Activated CD8-positive, alpha-beta T cell treated with anti-CD3 and anti-CD28 coated beads, Interleukin-2, amount 10 ng/mL, durations not matched to agents 7 days and 5 days (primary cell): ENCODE results near the gene SLC7A6. TPM values are rescaled to one million over a fixed set of nuclear protein-coding genes. Genes with fewer than 3 reads are reported as not detected.
"Not testable (repeated sequence)": the region's sequence is repeated elsewhere in the genome, so short reads cannot be mapped to it uniquely, and the experiment has no call there.

ENCODE experiments used
- ATAC-seq: fragments of 150-1000 bp; cut with Tn5 transposase; one replicate; pipeline ENCODE4 v1.10.0; 2021; ENCODE audit warnings: moderate library complexity
- CTCF ChIA-PET: fragments of 350-600 bp; sonication (Branson Sonifier 250); formaldehyde crosslinking; loops from one replicate; lab custom pipeline; 2021; ENCODE audit warnings: antibody characterized with exemption; lab: Charles Lee
- POLR2A ChIA-PET: fragments of 350-600 bp; sonication (Branson Sonifier 250); formaldehyde crosslinking; loops from one replicate; lab custom pipeline; 2021; ENCODE audit warnings: antibody characterized with exemption; lab: Charles Lee
- DNase-seq: peaks from one replicate; pipeline ENCODE4 v3.0.0-alpha.2; 2020
- H3K27ac Mint-ChIP-seq: one replicate; pipeline ENCODE4 v1.8.0; 2021; ENCODE audit warnings: mild to moderate bottlenecking, mixed read lengths
- H3K27me3 Mint-ChIP-seq: one replicate; pipeline ENCODE4 v1.8.0; 2021; ENCODE audit warnings: low read depth, mixed read lengths
- H3K36me3 Mint-ChIP-seq: one replicate; pipeline ENCODE4 v1.8.0; 2021; ENCODE audit warnings: low read depth, mixed read lengths
- H3K4me1 Mint-ChIP-seq: one replicate; pipeline ENCODE4 v1.8.0; 2021; ENCODE audit warnings: low read depth, mixed read lengths
- H3K4me3 Mint-ChIP-seq: one replicate; pipeline ENCODE4 v1.8.0; 2021; ENCODE audit warnings: mild to moderate bottlenecking, mixed read lengths
- H3K9me3 Mint-ChIP-seq: one replicate; pipeline ENCODE4 v1.8.0; 2022; ENCODE audit warnings: mixed read lengths; ENCODE audit not compliant: insufficient read depth
- total RNA-seq, 2 experiments: library from RNA; stranded (reverse); gene quantifications; one replicate each; pipeline ENCODE4 v1.2.3, GENCODE V29; 2021

Gene SLC7A6
- total RNA-seq, 2 experiments from 2014 or later = 84.1 to 85.0 TPM

DNA sequence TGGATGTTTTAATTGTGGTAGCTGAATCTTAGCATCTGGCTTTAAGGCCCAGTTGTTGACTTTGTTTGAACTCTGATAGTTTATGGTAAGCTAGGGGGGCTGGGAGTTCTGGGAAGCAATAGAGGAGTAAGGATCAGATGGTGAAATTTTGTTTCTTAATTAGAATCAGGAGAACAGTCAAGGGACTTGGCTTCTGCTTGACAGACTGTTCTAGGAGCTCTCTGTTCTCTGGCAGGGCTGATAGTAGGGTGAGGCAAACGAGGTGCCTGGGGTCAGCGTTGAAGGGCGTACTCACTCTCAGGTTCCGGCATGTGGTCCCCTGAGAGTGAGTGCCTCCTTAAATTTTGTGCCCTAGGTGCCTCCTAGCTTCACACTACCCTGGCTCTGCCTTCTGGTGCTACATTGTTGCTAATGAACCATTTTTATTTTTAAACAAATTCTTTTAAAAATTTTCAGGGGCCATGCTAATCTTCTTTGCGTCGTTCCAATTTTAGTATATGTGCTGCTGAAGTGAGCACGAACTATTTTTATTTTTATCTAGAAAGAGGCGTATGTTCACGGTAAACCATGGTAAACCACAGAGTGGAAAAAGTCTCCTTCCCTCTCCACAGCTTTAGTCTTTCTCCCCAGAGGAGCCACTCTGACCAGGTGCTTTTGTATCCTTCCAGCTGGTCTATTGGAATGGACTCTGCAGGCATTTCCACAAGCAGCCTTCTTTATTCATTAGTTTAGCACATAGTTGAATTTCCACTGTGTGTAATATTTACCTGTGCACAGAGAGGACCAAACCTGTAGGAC lies 19.7 kb downstream of the SLC7A6 start:
- ChIA-PET CTCF (interaction anchor here (1.3 to 15.7 kb wide), 9 partner anchors 9 to 237 kb away, joined by 3 to 346 read pairs (median 4); partner anchors contain the start of genes PRMT7, SLC7A6 and SLC7A6OS), POLR2A (interaction anchor here (0.7 to 4.5 kb wide), 7 partner anchors 8 to 35 kb away, joined by 3 to 55 read pairs (median 7); partner anchors contain the start of genes PRMT7, SLC7A6 and SLC7A6OS)
- Mint-ChIP-seq H3K9me3 (no peaks in the 10 kb centered on the region), H3K27me3 (no peaks in the 10 kb centered on the region), H3K4me1 (peaks cover 91% of the 10 kb centered on the region), H3K4me3 (peak overlapping the region; percentile 58), H3K27ac (peak overlapping the region; percentile 84), H3K36me3 (peaks cover 75% of the 10 kb centered on the region)
- ATAC-seq = peak; percentile 43
- peak; percentile 52 for DNase-seq

DNA sequence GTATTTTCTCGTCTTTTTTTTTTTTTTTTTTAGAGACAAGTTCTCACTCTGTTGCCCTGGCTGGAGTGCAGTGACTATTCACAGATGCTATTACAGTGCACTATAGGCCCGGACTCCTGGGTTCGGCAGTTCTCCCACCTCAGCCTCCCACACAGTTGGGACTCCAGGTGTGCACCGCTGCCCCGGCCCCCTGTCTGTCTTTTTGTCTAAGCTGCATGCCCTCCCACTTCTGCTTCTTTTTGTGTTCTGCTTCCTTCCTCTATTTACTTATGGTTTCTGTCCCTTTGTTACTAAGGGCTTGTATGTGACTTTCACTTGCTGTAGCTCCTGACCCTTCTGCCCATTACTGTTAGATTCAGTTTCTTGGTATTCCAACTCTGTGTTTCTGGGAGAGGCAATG lies 20.5 kb downstream of the SLC7A6 start:
- ChIA-PET POLR2A (interaction anchor here (0.7 to 4.5 kb wide), 8 partner anchors 9 to 34 kb away, joined by 3 to 55 read pairs (median 8); partner anchors contain the start of genes PRMT7, SLC7A6 and SLC7A6OS), CTCF (interaction anchor here (0.7 to 15.7 kb wide), 11 partner anchors 10 to 244 kb away, joined by 3 to 346 read pairs (median 4); partner anchors contain the start of genes PRMT7, SLC7A6 and SLC7A6OS)
- H3K27ac Mint-ChIP-seq = peak overlapping the region; percentile 84
- peak; percentile 37 for DNase-seq
- no peaks in the 10 kb centered on the region for H3K27me3 Mint-ChIP-seq
- ATAC-seq = peak; percentile 3
- peaks cover 92% of the 10 kb centered on the region for H3K4me1 Mint-ChIP-seq
- peak overlapping the region; percentile 58 for H3K4me3 Mint-ChIP-seq
- H3K9me3 Mint-ChIP-seq = no peaks in the 10 kb centered on the region
- H3K36me3 Mint-ChIP-seq = peaks cover 75% of the 10 kb centered on the region

DNA sequence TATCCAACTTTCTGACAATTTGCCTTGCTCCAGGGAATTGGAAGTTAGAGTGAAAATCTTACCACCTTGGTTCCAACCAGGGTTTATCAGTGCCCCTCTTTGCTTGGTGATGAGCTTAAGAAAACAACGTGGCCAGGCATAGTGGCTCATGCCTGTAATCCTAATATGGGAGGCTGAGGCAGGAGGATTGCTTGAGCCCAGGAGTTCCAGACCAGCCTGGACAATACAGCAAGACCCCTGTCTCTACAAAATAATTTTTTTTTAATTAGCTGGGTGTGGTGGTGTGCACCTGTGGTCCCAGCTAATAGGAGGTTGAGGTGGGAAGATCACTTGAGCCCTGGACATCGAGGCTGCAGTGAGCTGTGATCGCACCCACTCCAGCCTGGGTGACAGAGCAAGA lies 21.4 kb downstream of the SLC7A6 start:
- Mint-ChIP-seq H3K36me3 (peaks cover 78% of the 10 kb centered on the region), H3K4me3 (peak overlapping the region; percentile 66), H3K9me3 (no peaks in the 10 kb centered on the region), H3K27me3 (no peaks in the 10 kb centered on the region), H3K27ac (peak overlapping the region; percentile 84), H3K4me1 (peaks cover 95% of the 10 kb centered on the region)
- CTCF ChIA-PET = interaction anchor here (0.6 to 15.7 kb wide), 10 partner anchors 11 to 245 kb away, joined by 3 to 346 read pairs (median 3); partner anchors contain the start of genes PRMT7, SLC7A6 and SLC7A6OS
- ATAC-seq = no peak
- POLR2A ChIA-PET = interaction anchor here (0.6 to 4.5 kb wide), 7 partner anchors 10 to 70 kb away, joined by 3 to 55 read pairs (median 9); partner anchors contain the start of genes PRMT7, SLC7A6 and SLC7A6OS
- DNase-seq = no peak

DNA sequence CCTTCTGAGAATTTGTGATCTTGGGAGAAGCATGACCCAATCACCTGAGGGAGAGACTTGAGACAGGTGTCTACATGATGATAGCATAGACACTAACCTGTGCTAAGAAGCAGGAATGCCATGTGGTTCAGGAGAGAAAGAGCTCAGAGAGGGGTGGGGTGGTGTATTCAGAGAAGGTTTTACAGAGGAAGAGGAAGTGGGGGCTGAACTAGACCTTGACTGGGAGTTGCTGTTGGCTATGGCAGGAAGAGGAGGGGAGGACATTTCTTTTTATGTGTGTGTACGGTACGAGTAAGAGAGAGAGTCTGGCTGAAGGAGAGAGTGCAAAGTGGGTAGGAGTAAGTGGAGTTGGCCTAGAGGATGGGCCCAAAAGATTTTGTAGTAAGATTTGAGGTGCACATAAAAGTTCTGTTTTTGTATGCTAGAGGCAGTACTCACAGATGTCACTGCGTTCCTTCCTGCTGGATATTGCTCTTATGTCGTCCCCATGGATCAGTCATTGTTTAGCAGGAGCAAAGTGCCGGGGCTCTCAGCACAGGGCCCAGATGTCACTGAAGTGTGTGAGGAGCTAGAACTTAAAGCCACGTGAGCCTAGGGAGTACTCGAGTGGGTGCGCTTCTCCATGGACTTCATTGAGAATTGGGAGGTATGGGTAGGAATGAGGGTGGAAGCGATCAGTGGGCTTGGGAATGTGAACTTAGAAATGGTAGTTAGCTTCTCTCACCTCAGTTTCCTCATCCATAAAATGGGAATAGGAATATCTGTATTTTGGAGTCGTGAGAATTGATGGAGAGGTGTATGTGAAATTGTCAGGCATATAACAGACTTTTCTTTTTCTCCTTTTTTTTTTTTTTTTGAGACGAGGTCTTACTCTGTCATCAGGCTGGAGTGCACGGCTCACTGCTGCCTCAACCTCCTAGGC lies 22.1 kb downstream of the SLC7A6 start:
- CTCF ChIA-PET = interaction anchor here (1.2 to 15.7 kb wide), 5 partner anchors 11 to 42 kb away, joined by 3 to 346 read pairs (median 27); partner anchors contain the start of genes PRMT7, SLC7A6 and SLC7A6OS
- peak overlapping the region; percentile 84 for H3K27ac Mint-ChIP-seq

DNA sequence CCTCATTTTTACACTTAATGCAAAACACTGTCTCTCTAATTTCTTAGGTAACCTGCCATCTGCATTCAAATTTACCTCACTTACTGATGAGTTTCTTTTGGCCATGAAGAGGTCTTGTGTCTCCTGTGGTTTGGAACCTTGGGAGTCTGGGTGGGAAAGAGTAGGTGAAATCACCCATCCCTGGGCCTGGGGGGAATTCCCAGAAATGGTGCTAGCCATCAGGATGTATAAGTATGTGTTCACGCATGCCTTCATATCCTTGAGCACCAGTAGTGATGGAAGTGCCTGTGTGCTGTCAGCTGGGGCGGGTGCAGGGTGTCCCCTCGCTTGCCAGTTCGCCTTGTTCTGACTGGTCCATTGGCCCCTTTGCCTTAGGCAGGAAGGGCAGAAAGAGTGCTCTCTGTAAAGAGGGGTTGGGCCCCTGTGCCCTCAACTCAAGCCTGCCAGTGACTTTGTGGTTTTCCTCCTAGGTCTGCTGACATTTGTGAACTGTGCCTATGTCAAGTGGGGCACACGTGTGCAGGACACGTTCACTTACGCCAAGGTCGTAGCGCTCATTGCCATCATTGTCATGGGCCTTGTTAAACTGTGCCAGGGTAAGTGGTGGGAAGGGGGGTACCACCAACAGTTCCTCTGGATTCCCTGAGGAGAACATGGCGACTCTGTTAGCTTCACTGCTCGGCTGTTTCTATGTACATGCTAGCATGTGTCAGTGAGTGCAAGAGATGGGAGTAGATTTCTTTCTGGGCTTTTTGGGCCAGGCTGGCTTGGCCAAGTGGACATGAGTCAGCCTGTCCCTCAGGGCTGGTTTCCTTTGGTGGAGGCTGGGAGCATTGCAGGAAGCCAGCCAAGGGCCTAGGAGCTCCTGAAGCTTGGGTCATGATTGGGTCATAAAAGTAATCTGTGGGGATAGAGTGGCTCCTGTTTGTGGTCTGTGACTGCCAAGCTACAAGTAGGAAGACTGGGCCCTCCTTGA lies 23.2 kb downstream of the SLC7A6 start:
- Mint-ChIP-seq H3K4me3 (peak overlapping the region; percentile 46), H3K9me3 (no peaks in the 10 kb centered on the region), H3K4me1 (peaks cover 94% of the 10 kb centered on the region), H3K27me3 (no peaks in the 10 kb centered on the region), H3K36me3 (peaks cover 78% of the 10 kb centered on the region), H3K27ac (peak overlapping the region; percentile 84)
- ATAC-seq (peak; percentile 8), DNase-seq (peak; percentile 53)
- ChIA-PET POLR2A (interaction anchor here (1.0 to 4.5 kb wide), 6 partner anchors 11 to 24 kb away, joined by 3 to 55 read pairs (median 6); partner anchors contain the start of genes PRMT7, SLC7A6 and SLC7A6OS), CTCF (interaction anchor here (0.8 to 15.7 kb wide), 10 partner anchors 11 to 223 kb away, joined by 3 to 346 read pairs (median 4); partner anchors contain the start of genes PRMT7, SLC7A6 and SLC7A6OS)

More for the DNA sequence above, 22.1 kb downstream of the SLC7A6 start:
- H3K4me1 Mint-ChIP-seq = peaks cover 95% of the 10 kb centered on the region
- no peaks in the 10 kb centered on the region for H3K27me3 Mint-ChIP-seq
- ATAC-seq (peak; percentile 47), DNase-seq (peak; percentile 64)
- H3K4me3 Mint-ChIP-seq = peak overlapping the region; percentile 66
- POLR2A ChIA-PET = interaction anchor here (0.5 to 4.5 kb wide), 7 partner anchors 10 to 206 kb away, joined by 3 to 55 read pairs (median 9); partner anchors contain the start of genes PRMT7, SLC7A6 and SLC7A6OS
- no peaks in the 10 kb centered on the region for H3K9me3 Mint-ChIP-seq
- H3K36me3 Mint-ChIP-seq = peaks cover 79% of the 10 kb centered on the region

- H3K4me1 Mint-ChIP-seq = peaks cover 90% of the 10 kb centered on the region
- peaks cover 76% of the 10 kb centered on the region for H3K36me3 Mint-ChIP-seq
- H3K4me3 Mint-ChIP-seq = peak overlapping the region; percentile 46
- H3K9me3 Mint-ChIP-seq = no peaks in the 10 kb centered on the region
- CTCF ChIA-PET = interaction anchor here (0.8 to 15.7 kb wide), 9 partner anchors 10 to 222 kb away, joined by 3 to 346 read pairs (median 3); partner anchors contain the start of genes PRMT7, SLC7A6 and SLC7A6OS
- ATAC-seq (no peak), DNase-seq (no peak)
- peak overlapping the region; percentile 84 for H3K27ac Mint-ChIP-seq
- no peaks in the 10 kb centered on the region for H3K27me3 Mint-ChIP-seq
- POLR2A ChIA-PET = interaction anchor here (1.0 to 2.0 kb wide), 5 partner anchors 12 to 25 kb away, joined by 3 to 9 read pairs (median 5); partner anchors contain the start of genes PRMT7, SLC7A6 and SLC7A6OS
Measured at GRCh38 chr16:68288252-68288650, 23.9 kb downstream of the SLC7A6 start.

- H3K4me3 Mint-ChIP-seq, H3K9me3 Mint-ChIP-seq, ATAC-seq, H3K27me3 Mint-ChIP-seq, DNase-seq: not testable (repeated sequence)
- POLR2A ChIA-PET = interaction anchor here (1.0 to 2.0 kb wide), 5 partner anchors 11 to 22 kb away, joined by 3 to 9 read pairs (median 5); partner anchors contain the start of genes PRMT7 and SLC7A6OS
- peaks cover 89% of the 10 kb centered on the region for H3K4me1 Mint-ChIP-seq
- H3K36me3 Mint-ChIP-seq = peaks cover 75% of the 10 kb centered on the region
- CTCF ChIA-PET = interaction anchor here (0.9 to 15.7 kb wide), 9 partner anchors 12 to 222 kb away, joined by 3 to 346 read pairs (median 6); partner anchors contain the start of genes PRMT7, SLC7A6 and SLC7A6OS
- H3K27ac Mint-ChIP-seq = peak overlapping the region; percentile 84
Measured at GRCh38 chr16:68288796-68289195, 24.5 kb downstream of the SLC7A6 start.

DNA sequence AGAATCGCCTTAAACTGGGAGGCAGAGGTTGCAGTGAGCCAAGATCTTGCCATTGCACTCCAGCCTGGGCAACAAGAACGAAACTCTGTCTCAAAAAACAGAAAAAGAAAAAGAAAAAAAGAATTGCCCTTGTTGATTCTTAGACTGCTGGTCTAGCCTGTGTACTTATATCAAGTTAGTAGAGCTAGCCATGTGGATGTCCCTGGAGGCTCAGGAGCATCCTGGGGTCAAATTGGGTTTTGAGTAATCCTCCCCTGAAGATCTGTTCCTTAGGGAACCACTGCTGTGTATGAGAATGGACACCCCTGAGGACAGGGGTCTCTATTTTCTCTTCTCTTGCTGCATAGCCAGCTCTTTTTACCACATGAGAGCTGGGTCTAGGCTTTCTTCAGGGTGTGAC lies 24.9 kb downstream of the SLC7A6 start:
- Mint-ChIP-seq H3K27me3 (no peaks in the 10 kb centered on the region), H3K36me3 (peaks cover 75% of the 10 kb centered on the region), H3K4me3 (peak overlapping the region; percentile 30), H3K27ac (peak overlapping the region; percentile 84), H3K9me3 (no peaks in the 10 kb centered on the region), H3K4me1 (peaks cover 87% of the 10 kb centered on the region)
- CTCF ChIA-PET = interaction anchor here (1.2 to 15.7 kb wide), 13 partner anchors 10 to 222 kb away, joined by 3 to 346 read pairs (median 6); partner anchors contain the start of genes PRMT7, SLC7A6 and SLC7A6OS
- DNase-seq (no peak), ATAC-seq (no peak)
- POLR2A ChIA-PET = interaction anchor here (0.8 to 2.6 kb wide), 8 partner anchors 11 to 204 kb away, joined by 3 to 13 read pairs (median 6); partner anchors contain the start of genes NFATC3, PRMT7, SLC7A6 and SLC7A6OS

GRCh38 chr16:68289621-68290329 lies 25.4 kb downstream of the SLC7A6 start:
- peak overlapping the region; percentile 30 for H3K4me3 Mint-ChIP-seq
- ChIA-PET POLR2A (interaction anchor here (0.6 to 2.6 kb wide), 10 partner anchors 10 to 205 kb away, joined by 3 to 13 read pairs (median 5); partner anchors contain the start of genes NFATC3, PRMT7, SLC7A6 and SLC7A6OS), CTCF (interaction anchor here (0.6 to 15.7 kb wide), 14 partner anchors 10 to 67 kb away, joined by 3 to 346 read pairs (median 6); partner anchors contain the start of genes PRMT7, SLC7A6 and SLC7A6OS)
- peaks cover 76% of the 10 kb centered on the region for H3K36me3 Mint-ChIP-seq
- no peaks in the 10 kb centered on the region for H3K27me3 Mint-ChIP-seq
- peak overlapping the region; percentile 84 for H3K27ac Mint-ChIP-seq
- H3K9me3 Mint-ChIP-seq = no peaks in the 10 kb centered on the region
- H3K4me1 Mint-ChIP-seq = peaks cover 83% of the 10 kb centered on the region
- peak; percentile 74 for DNase-seq
- peak; percentile 74 for ATAC-seq
